Osteoblast (primary cell): ENCODE results near the gene CLTCL1. TPM values are rescaled to one million over a fixed set of nuclear protein-coding genes. Genes with fewer than 3 reads are reported as not detected.

Experiments
- DNase-seq: peaks from one replicate; pipeline ENCODE4 v3.0.0; 2011; ENCODE audit warnings: low spot score, mixed read lengths; ENCODE audit not compliant: insufficient read length; ENCODE audit errors: missing footprints
- H2AFZ ChIP-seq: 2 replicates; pipeline ENCODE4 v1.6.0; 2011; ENCODE audit warnings: mild to moderate bottlenecking, low read length
- H3K27ac ChIP-seq: 2 replicates; pipeline ENCODE4 v1.5.1; 2011; ENCODE audit warnings: mild to moderate bottlenecking, low read depth, low read length, moderate library complexity
- H3K27me3 ChIP-seq: 2 replicates; pipeline ENCODE4 v1.6.0; 2012; ENCODE audit warnings: mild to moderate bottlenecking, control low read depth, inconsistent platforms, low read length, moderate library complexity; ENCODE audit not compliant: insufficient read depth
- H3K36me3 ChIP-seq: 2 replicates; pipeline ENCODE4 v1.5.1; 2011; ENCODE audit warnings: mild to moderate bottlenecking, low read length, control low read depth, moderate library complexity; ENCODE audit not compliant: insufficient read depth
- H3K4me1 ChIP-seq: 2 replicates; pipeline ENCODE4 v1.5.1; 2011; ENCODE audit warnings: mild to moderate bottlenecking, low read length, control low read depth, moderate library complexity; ENCODE audit not compliant: insufficient read depth
- H3K4me2 ChIP-seq: 2 replicates; pipeline ENCODE4 v1.6.0; 2011; ENCODE audit warnings: mild to moderate bottlenecking, low read length; ENCODE audit not compliant: insufficient read depth
- H3K4me3 ChIP-seq: fragments of 200-600 bp; sonication (generic); 3 replicates; pipeline ENCODE4 v1.5.1; 2012; ENCODE audit warnings: mild to moderate bottlenecking, low read length, inconsistent platforms; ENCODE audit not compliant: insufficient read depth
- H3K79me2 ChIP-seq: 2 replicates; pipeline ENCODE4 v1.6.0; 2012; ENCODE audit warnings: mild to moderate bottlenecking, low read length, control low read depth, inconsistent platforms; ENCODE audit not compliant: insufficient read depth
- H3K9me3 ChIP-seq: 2 replicates; pipeline ENCODE4 v1.5.1; 2011; ENCODE audit warnings: low read depth, low read length, control low read depth
- H4K20me1 ChIP-seq: 2 replicates; pipeline ENCODE4 v1.6.0; 2012; ENCODE audit warnings: mild to moderate bottlenecking, low read length, control low read depth; ENCODE audit not compliant: insufficient read depth
- CTCF ChIP-seq: IDR thresholded peaks from 2 replicates; pipeline ENCODE4 v1.5.1; 2011; ENCODE audit warnings: mild to moderate bottlenecking, low read depth, low read length, moderate library complexity; ENCODE audit errors: extremely low read depth
- total RNA-seq: library from RNA; depleted of rRNA; stranded (reverse); fragments of >200 nt; gene quantifications from 2 replicates; pipeline ENCODE4 v1.2.3, GENCODE V29; 2012

CLTCL1 gene
- total RNA-seq, 1 donor: 29.7 TPM

DNA sequence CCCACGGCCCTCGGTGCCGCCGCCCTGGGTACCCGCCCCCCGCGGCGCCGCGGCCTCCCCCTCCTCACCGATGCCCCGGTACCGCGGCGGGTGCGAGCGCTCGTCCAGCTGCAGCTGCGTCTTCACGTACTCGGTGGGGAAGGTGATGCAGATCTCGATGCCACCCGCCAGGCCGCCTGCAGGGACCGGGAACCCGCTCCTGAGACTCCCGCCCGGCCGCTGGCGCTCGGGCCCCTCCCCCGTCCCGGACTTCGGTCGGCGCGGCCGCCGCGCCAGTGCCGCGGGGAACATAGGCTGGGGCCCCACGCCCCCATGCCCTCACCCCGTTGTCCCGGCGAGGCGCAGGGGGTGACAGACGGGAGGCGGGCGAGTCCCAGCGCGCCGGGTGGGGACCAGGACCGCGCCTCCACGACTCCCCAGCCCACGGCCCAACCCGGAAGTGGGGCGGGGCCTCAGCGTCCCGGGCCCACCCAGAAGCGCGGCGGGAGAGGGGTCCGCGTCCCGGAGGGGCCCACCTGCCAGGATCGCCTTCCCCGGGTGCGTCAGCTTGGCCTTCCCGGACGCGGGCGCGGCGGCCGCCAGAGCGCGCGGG lies 113.4 kb downstream of the CLTCL1 start:
- Histone ChIP-seq H3K36me3 (peaks cover 3% of the 10 kb centered on the region), H3K4me3 (peak overlapping the region; percentile 84), H3K4me2 (peak overlapping the region; percentile 96), H3K9me3 (no peaks in the 10 kb centered on the region), H2AFZ (no peak overlapping the region), H3K27ac (peak overlapping the region; percentile 12), H3K4me1 (peaks cover 24% of the 10 kb centered on the region), H3K79me2 (peaks cover 48% of the 10 kb centered on the region), H4K20me1 (peaks cover 37% of the 10 kb centered on the region), H3K27me3 (no peaks in the 10 kb centered on the region)
- DNase-seq: peak; percentile 93
- TF ChIP-seq CTCF: no peak

GRCh38 chr22:19177164-19178064 lies 114.1 kb downstream of the CLTCL1 start:
- H3K36me3 ChIP-seq: peaks cover 3% of the 10 kb centered on the region
- H3K79me2 ChIP-seq: peaks cover 56% of the 10 kb centered on the region
- peak overlapping the region; percentile 28 for H3K27ac ChIP-seq
- H4K20me1 ChIP-seq: peaks cover 43% of the 10 kb centered on the region
- no peak overlapping the region for H2AFZ ChIP-seq
- peaks cover 32% of the 10 kb centered on the region for H3K4me1 ChIP-seq
- no peaks in the 10 kb centered on the region for H3K9me3 ChIP-seq
- peak; percentile 85 for DNase-seq
- H3K4me3 ChIP-seq: peak overlapping the region; percentile 84
- no peak for TF ChIP-seq CTCF
- peak overlapping the region; percentile 96 for H3K4me2 ChIP-seq
- H3K27me3 ChIP-seq: no peaks in the 10 kb centered on the region

DNA sequence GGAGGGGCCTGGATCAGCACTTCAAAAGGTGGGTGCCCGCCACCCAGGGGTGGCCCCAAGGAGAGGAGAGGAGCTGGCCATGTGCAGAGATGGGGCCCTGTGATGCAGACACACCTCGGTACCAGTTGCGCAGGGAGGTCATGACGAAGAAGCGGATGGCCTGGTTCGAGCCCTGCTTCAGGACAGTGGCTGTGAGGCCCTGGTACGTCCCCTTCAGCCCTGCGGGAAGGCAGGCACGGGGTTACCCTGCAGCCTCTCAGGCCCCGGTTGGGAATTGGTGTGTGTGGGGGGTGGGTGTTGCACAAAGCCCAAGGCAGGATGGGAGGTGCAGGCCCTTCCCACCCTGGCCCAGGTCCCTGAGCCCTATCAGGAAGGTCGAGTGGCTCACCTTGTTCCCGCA lies 114.8 kb downstream of the CLTCL1 start:
- Histone ChIP-seq H3K27ac (no peak overlapping the region), H3K4me3 (peak overlapping the region; percentile 84), H3K27me3 (no peaks in the 10 kb centered on the region), H3K36me3 (peaks cover 3% of the 10 kb centered on the region), H2AFZ (no peak overlapping the region), H3K9me3 (no peaks in the 10 kb centered on the region), H3K4me2 (peak overlapping the region; percentile 96), H4K20me1 (peaks cover 40% of the 10 kb centered on the region), H3K79me2 (peaks cover 62% of the 10 kb centered on the region), H3K4me1 (peaks cover 36% of the 10 kb centered on the region)
- no peak for TF ChIP-seq CTCF
- peak; percentile 82 for DNase-seq

- H3K27ac ChIP-seq: no peak overlapping the region
- DNase-seq: peak; percentile 48
- peaks cover 36% of the 10 kb centered on the region for H3K4me1 ChIP-seq
- no peak for TF ChIP-seq CTCF
- no peaks in the 10 kb centered on the region for H3K27me3 ChIP-seq
- peaks cover 67% of the 10 kb centered on the region for H3K79me2 ChIP-seq
- H4K20me1 ChIP-seq: peaks cover 40% of the 10 kb centered on the region
- no peak overlapping the region for H2AFZ ChIP-seq
- H3K4me2 ChIP-seq: no peak overlapping the region
- no peak overlapping the region for H3K4me3 ChIP-seq
- no peaks in the 10 kb centered on the region for H3K9me3 ChIP-seq
- peaks cover 3% of the 10 kb centered on the region for H3K36me3 ChIP-seq
These were observed 115.3 kb downstream of the CLTCL1 start for GRCh38 chr22:19176175-19176643.
